ENCODE data around the gene PKN1. TPM values are rescaled to one million over a fixed set of nuclear protein-coding genes. Genes with fewer than 3 reads are reported as not detected.
A peak's percentile ranks its signal among the peaks of the same experiment; 100 is the strongest.

Gene PKN1
- total RNA-seq, 1 experiment from 2014 or later = 170 TPM

DNA sequence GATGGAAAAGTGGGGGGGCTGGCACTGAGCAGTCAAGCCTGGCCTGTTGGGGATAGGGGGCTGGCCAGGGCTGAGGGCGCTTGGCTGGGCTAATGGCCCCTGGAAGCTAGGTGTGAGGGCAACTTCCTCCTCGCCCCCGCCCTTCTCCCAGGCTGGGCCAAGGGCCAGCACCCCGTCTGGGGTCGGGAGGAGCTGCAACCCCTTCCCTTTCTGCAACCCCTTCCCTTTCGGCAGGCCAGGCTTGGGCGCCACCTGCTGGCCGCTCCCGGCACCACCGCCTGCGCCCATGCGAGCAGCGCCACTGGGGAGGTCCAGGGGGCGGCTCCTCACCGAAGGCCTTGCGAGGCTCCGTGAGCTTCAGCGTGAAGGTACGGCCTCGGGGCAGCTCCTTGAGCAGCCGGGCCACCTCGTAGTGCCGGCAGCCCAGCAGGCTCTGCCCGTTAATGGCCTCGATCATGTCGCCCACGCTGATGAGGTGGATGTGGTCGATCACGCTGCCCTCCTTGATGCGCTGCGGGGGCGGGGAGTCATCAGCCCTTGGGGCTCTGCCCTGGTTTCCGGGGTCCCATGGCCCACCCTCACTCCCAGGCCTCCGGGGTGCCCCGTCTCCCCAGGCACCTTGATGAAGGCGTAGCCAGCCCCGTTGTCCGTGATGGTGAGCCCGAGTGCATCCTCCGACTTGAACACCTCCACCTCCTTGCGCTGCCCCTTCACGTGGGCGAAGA, 47.0 kb downstream of the PKN1 start (continued):
- TF ChIP-seq, protein P1, sequence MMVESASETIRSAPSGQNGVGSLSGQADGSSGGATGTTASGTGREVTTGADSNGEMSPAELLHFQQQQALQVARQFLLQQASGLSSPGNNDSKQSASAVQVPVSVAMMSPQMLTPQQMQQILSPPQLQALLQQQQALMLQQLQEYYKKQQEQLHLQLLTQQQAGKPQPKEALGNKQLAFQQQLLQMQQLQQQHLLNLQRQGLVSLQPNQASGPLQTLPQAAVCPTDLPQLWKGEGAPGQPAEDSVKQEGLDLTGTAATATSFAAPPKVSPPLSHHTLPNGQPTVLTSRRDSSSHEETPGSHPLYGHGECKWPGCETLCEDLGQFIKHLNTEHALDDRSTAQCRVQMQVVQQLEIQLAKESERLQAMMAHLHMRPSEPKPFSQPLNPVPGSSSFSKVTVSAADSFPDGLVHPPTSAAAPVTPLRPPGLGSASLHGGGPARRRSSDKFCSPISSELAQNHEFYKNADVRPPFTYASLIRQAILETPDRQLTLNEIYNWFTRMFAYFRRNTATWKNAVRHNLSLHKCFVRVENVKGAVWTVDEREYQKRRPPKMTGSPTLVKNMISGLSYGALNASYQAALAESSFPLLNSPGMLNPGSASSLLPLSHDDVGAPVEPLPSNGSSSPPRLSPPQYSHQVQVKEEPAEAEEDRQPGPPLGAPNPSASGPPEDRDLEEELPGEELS (CRISPR knock-in tag; IDR thresholded peaks at IDR 0.05) = peak; percentile 81; the same call in 1 of the 2 replicates
- no peak for TF ChIP-seq SMAD4 (CRISPR knock-in tag; IDR thresholded peaks at IDR 0.05)
- peak; percentile 22; the same call in 1 of the 2 replicates for TF ChIP-seq TEAD1 (CRISPR knock-in tag; IDR thresholded peaks at IDR 0.05)
- TF ChIP-seq, protein P2, sequence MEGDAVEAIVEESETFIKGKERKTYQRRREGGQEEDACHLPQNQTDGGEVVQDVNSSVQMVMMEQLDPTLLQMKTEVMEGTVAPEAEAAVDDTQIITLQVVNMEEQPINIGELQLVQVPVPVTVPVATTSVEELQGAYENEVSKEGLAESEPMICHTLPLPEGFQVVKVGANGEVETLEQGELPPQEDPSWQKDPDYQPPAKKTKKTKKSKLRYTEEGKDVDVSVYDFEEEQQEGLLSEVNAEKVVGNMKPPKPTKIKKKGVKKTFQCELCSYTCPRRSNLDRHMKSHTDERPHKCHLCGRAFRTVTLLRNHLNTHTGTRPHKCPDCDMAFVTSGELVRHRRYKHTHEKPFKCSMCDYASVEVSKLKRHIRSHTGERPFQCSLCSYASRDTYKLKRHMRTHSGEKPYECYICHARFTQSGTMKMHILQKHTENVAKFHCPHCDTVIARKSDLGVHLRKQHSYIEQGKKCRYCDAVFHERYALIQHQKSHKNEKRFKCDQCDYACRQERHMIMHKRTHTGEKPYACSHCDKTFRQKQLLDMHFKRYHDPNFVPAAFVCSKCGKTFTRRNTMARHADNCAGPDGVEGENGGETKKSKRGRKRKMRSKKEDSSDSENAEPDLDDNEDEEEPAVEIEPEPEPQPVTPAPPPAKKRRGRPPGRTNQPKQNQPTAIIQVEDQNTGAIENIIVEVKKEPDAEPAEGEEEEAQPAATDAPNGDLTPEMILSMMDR (IDR thresholded peaks at IDR 0.05) = peak; percentile 98
- TF ChIP-seq CREB1 (CRISPR knock-in tag; IDR thresholded peaks at IDR 0.05) = no peak
- TF ChIP-seq RELA (CRISPR knock-in tag; IDR thresholded peaks at IDR 0.05; ENCODE audit: borderline replicate concordance) = no peak
- TF ChIP-seq, protein P3, sequence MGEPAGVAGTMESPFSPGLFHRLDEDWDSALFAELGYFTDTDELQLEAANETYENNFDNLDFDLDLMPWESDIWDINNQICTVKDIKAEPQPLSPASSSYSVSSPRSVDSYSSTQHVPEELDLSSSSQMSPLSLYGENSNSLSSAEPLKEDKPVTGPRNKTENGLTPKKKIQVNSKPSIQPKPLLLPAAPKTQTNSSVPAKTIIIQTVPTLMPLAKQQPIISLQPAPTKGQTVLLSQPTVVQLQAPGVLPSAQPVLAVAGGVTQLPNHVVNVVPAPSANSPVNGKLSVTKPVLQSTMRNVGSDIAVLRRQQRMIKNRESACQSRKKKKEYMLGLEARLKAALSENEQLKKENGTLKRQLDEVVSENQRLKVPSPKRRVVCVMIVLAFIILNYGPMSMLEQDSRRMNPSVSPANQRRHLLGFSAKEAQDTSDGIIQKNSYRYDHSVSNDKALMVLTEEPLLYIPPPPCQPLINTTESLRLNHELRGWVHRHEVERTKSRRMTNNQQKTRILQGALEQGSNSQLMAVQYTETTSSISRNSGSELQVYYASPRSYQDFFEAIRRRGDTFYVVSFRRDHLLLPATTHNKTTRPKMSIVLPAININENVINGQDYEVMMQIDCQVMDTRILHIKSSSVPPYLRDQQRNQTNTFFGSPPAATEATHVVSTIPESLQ (CRISPR knock-in tag; IDR thresholded peaks at IDR 0.05) = no peak
- TF ChIP-seq, protein P4, sequence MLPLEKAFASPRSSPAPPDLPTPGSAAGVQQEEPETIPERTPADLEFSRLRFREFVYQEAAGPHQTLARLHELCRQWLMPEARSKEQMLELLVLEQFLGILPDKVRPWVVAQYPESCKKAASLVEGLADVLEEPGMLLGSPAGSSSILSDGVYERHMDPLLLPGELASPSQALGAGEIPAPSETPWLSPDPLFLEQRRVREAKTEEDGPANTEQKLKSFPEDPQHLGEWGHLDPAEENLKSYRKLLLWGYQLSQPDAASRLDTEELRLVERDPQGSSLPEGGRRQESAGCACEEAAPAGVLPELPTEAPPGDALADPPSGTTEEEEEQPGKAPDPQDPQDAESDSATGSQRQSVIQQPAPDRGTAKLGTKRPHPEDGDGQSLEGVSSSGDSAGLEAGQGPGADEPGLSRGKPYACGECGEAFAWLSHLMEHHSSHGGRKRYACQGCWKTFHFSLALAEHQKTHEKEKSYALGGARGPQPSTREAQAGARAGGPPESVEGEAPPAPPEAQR (CRISPR knock-in tag; IDR thresholded peaks at IDR 0.05) = no peak
- TF ChIP-seq, protein P5, sequence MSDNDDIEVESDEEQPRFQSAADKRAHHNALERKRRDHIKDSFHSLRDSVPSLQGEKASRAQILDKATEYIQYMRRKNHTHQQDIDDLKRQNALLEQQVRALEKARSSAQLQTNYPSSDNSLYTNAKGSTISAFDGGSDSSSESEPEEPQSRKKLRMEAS (CRISPR knock-in tag; IDR thresholded peaks at IDR 0.05) = peak; percentile 79
- TF ChIP-seq NFYB (CRISPR knock-in tag; conservative IDR thresholded peaks at IDR 0.05; ENCODE audit: low read depth) = no peak
- TF ChIP-seq, protein P6, sequence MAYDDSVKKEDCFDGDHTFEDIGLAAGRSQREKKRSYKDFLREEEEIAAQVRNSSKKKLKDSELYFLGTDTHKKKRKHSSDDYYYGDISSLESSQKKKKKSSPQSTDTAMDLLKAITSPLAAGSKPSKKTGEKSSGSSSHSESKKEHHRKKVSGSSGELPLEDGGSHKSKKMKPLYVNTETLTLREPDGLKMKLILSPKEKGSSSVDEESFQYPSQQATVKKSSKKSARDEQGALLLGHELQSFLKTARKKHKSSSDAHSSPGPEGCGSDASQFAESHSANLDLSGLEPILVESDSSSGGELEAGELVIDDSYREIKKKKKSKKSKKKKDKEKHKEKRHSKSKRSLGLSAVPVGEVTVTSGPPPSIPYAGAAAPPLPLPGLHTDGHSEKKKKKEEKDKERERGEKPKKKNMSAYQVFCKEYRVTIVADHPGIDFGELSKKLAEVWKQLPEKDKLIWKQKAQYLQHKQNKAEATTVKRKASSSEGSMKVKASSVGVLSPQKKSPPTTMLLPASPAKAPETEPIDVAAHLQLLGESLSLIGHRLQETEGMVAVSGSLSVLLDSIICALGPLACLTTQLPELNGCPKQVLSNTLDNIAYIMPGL (CRISPR knock-in tag; IDR thresholded peaks at IDR 0.05) = peak; percentile 88; the same call in 1 of the 2 replicates

DNA sequence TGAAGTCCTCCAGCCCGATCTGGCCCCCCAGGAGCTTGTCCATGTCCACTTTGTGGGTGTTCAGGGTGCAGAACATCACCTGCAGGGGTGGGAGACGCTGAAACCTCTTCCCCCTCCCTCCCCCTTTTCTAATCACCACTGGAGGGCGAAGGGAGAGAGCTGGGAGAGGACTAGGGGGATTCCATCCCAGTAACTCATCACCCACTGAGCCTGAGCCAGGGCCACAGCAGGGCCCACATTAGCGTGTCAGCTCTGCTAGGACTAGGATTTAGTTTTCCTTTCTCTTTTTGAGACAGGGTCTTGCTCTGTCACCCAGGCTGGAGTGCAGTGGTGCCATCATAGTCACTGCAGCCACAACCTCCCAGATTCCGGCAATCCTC, 47.6 kb downstream of the PKN1 start:
- POLR2A ChIA-PET = interaction anchor here (0.5 to 0.6 kb wide), 2 partner anchors 52 to 119 kb away, joined by 3 to 5 read pairs; no protein-coding TSS in a partner anchor
- Mint-ChIP-seq H3K9me3 (no peaks in the 10 kb centered on the region), H3K27me3 (ENCODE audit: low read depth) (no peaks in the 10 kb centered on the region), H3K4me3 (no peak overlapping the region), H3K4me1 (peaks cover 7% of the 10 kb centered on the region), H3K36me3 (peaks cover 14% of the 10 kb centered on the region), H3K27ac (no peak overlapping the region)
- DNase-seq (ENCODE audit: low spot score) (no peak), ATAC-seq (no peak)
- CTCF ChIA-PET = interaction anchor here (0.6 to 4.7 kb wide), 59 partner anchors 8 to 395 kb away, joined by 3 to 48 read pairs (median 4); partner anchors contain the start of genes ASF1B, C19orf67, DDX39A and DNAJB1
- TF ChIP-seq, protein P7, sequence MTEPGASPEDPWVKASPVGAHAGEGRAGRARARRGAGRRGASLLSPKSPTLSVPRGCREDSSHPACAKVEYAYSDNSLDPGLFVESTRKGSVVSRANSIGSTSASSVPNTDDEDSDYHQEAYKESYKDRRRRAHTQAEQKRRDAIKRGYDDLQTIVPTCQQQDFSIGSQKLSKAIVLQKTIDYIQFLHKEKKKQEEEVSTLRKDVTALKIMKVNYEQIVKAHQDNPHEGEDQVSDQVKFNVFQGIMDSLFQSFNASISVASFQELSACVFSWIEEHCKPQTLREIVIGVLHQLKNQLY (CRISPR knock-in tag; IDR thresholded peaks at IDR 0.05) = no peak
- TF ChIP-seq, protein P8, sequence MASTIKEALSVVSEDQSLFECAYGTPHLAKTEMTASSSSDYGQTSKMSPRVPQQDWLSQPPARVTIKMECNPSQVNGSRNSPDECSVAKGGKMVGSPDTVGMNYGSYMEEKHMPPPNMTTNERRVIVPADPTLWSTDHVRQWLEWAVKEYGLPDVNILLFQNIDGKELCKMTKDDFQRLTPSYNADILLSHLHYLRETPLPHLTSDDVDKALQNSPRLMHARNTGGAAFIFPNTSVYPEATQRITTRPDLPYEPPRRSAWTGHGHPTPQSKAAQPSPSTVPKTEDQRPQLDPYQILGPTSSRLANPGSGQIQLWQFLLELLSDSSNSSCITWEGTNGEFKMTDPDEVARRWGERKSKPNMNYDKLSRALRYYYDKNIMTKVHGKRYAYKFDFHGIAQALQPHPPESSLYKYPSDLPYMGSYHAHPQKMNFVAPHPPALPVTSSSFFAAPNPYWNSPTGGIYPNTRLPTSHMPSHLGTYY (CRISPR knock-in tag; IDR thresholded peaks at IDR 0.05) = no peak
- TF ChIP-seq ZNF219 (CRISPR knock-in tag; IDR thresholded peaks at IDR 0.05; ENCODE audit: borderline replicate concordance) (no peak), RORB (CRISPR knock-in tag; IDR thresholded peaks at IDR 0.05) (no peak), CREB1 (CRISPR knock-in tag; IDR thresholded peaks at IDR 0.05) (no peak), CBFB (CRISPR knock-in tag; IDR thresholded peaks at IDR 0.05; ENCODE audit: low read depth) (no peak), ELF4 (CRISPR knock-in tag; IDR thresholded peaks at IDR 0.05; ENCODE audit: low read depth) (no peak), HMGA2 (CRISPR knock-in tag; IDR thresholded peaks at IDR 0.05) (no peak)
- TF ChIP-seq, protein P9, sequence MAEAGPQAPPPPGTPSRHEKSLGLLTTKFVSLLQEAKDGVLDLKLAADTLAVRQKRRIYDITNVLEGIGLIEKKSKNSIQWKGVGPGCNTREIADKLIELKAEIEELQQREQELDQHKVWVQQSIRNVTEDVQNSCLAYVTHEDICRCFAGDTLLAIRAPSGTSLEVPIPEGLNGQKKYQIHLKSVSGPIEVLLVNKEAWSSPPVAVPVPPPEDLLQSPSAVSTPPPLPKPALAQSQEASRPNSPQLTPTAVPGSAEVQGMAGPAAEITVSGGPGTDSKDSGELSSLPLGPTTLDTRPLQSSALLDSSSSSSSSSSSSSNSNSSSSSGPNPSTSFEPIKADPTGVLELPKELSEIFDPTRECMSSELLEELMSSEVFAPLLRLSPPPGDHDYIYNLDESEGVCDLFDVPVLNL (CRISPR knock-in tag; IDR thresholded peaks at IDR 0.05; ENCODE audit: borderline replicate concordance, low read depth) = no peak

Data from WTC11 (cell line).